Upper lobe of left lung (tissue), 6 donors: ENCODE data around the gene BTN3A1. TPM values are rescaled to one million over a fixed set of nuclear protein-coding genes. Genes with fewer than 3 reads are reported as not detected.

ENCODE experiments used
- ATAC-seq, 2 donors: fragments of 200-7000 bp; cut with Tn5 transposase; one replicate each; pipeline ENCODE4 v1.9.1; 2022; ENCODE audit warnings: mild to moderate bottlenecking in 2 of 2, moderate library complexity in 2 of 2; ENCODE audit not compliant: low FRiP score in 2 of 2
- DNase-seq, 2 donors: peaks; one replicate each; pipeline ENCODE4 v3.0.0-alpha.2; 2019 to 2020
- H3K27ac ChIP-seq, 4 donors: fragments of 200-600 bp; sonication (generic); one replicate each; pipeline ENCODE4 v1.5.1; 2016 to 2019
- H3K27me3 ChIP-seq, 4 donors: fragments of 200-600 bp; sonication (generic); one replicate each; pipeline ENCODE4 v1.5.1; 2017 to 2019
- H3K36me3 ChIP-seq, 4 donors: fragments of 200-600 bp; sonication (generic); one replicate each; pipeline ENCODE4 v1.5.1; 2016 to 2019
- H3K4me1 ChIP-seq, 4 donors: fragments of 200-600 bp; sonication (generic); one replicate each; pipeline ENCODE4 v1.5.1; 2018 to 2019
- H3K4me3 ChIP-seq, 4 donors: fragments of 200-600 bp; sonication (generic); one replicate each; pipeline ENCODE4 v1.5.1; 2017 to 2019; ENCODE audit warnings: mild to moderate bottlenecking in 2 of 4, moderate library complexity in 1 of 4
- H3K9me3 ChIP-seq, 4 donors: fragments of 200-600 bp; sonication (generic); one replicate each; pipeline ENCODE4 v1.5.1; 2018 to 2019
- CTCF ChIP-seq, 6 experiments: fragments of 450-650 bp in 4 of 6; fragments of 200-600 bp in 2 of 6; sonication (generic) in 2 of 6; IDR thresholded peaks; one replicate each; pipeline ENCODE4 v1.5.1; 2016 to 2019; ENCODE audit warnings: antibody characterized with exemption in 6 of 6
- EP300 ChIP-seq, 4 donors: sonication (generic); formaldehyde crosslinking; IDR thresholded peaks; one replicate each; pipeline ENCODE4 v1.5.1; 2017; ENCODE audit warnings: antibody characterized with exemption in 4 of 4, control low read depth in 2 of 4
- POLR2A ChIP-seq, 4 donors: fragments of 450-650 bp; IDR thresholded peaks; one replicate each; pipeline ENCODE4 v1.5.1; 2016 to 2017; ENCODE audit warnings: antibody characterized with exemption in 4 of 4, mild to moderate bottlenecking in 2 of 4
- POLR2AphosphoS5 ChIP-seq, 2 donors: sonication (generic); formaldehyde crosslinking; IDR thresholded peaks; one replicate each; pipeline ENCODE4 v1.5.1; 2017; ENCODE audit warnings: antibody characterized with exemption in 2 of 2
- WGBS, 2 donors: methylation state at CpG; one replicate each; pipeline ENCODE4 v1.1.5; 2017 to 2018; 5-methylcytosine and 5-hydroxymethylcytosine counted together
- total RNA-seq, 6 donors: library from RNA; depleted of rRNA in 4 of 6; stranded (reverse); fragments of >200 nt in 4 of 6; gene quantifications; one replicate each; pipeline versions ENCODE4 v1.1.0 to v1.2.1, GENCODE V29; 2016 to 2021
- donor health status: DM: no; HTN: no; CAD: no; lungs with moderate emphysema.
- donor health status: DM: no; HTN: yes; CAD: no; lungs with severe emphysema.

The BTN3A1 gene
- total RNA-seq, 6 donors from 2014 or later: 24.9 to 55.8 (median 34.6) TPM

DNA sequence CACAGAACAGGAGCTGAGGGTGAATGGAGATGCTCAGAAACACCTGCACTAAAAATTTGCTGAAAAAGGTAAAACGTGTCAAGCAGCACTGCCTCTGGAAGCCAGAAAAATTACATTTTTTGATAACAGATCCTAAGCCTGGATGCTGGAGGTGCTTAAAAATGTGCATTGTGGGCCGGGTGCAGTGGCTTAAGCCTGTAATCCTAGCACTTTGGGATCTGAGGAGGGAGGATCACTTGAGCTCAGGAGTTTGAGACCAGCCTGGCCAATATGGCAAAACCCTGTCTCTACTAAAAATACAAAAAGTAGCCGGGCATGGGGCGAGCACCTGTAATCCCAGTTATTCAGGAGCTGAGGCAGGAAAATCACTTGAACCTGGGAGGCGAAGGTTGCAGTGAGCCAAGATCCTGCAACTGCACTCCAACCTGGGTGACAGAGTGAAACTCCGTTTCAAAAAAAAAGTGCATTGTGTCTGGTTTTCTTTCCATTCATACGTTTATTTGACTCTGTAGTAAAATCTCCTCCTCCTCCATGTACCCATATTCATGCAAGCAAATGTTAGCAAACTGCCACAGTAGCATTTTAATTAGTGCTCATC lies 587 bp upstream of the BTN3A1 start:
- WGBS, 2 donors: 43% methylated on average over 7 of the region's 7 CpGs
- Histone ChIP-seq H3K36me3 (peaks cover 0 to 9% (median 4%) of the 10 kb centered on the region in 4 donors), H3K27ac (peak overlapping the region; percentile 85 to 94 (median 90)), H3K27me3 (no peaks in the 10 kb centered on the region), H3K4me1 (peaks cover 23 to 35% (median 28%) of the 10 kb centered on the region in 4 donors), H3K9me3 (no peaks in the 10 kb centered on the region), H3K4me3 (peak overlapping the region in 3 of 4 donors; percentile 55 to 73 (median 65))
- DNase-seq (no peak), ATAC-seq (peak in 1 of 2 donors; percentile 3)
- TF ChIP-seq POLR2A (IDR thresholded peaks at IDR 0.05) (no peak), CTCF (IDR thresholded peaks at IDR 0.05) (no peak), POLR2AphosphoS5 (IDR thresholded peaks at IDR 0.05) (no peak), EP300 (IDR thresholded peaks at IDR 0.05) (no peak)

- peaks cover 0 to 33% (median 17%) of the 10 kb centered on the region in 4 donors for H3K36me3 ChIP-seq
- H3K27ac ChIP-seq: no peak overlapping the region
- TF ChIP-seq POLR2A (IDR thresholded peaks at IDR 0.05) (no peak), CTCF (IDR thresholded peaks at IDR 0.05) (no peak), EP300 (IDR thresholded peaks at IDR 0.05) (no peak), POLR2AphosphoS5 (IDR thresholded peaks at IDR 0.05) (no peak)
- DNase-seq: no peak
- ATAC-seq: no peak
- 52 to 56% methylated on average over 3 of the region's 3 CpGs for WGBS, 2 donors
- no peaks in the 10 kb centered on the region for H3K9me3 ChIP-seq
- no peaks in the 10 kb centered on the region for H3K27me3 ChIP-seq
- peak overlapping the region in 2 of 4 donors; percentile 1 to 65 for H3K4me3 ChIP-seq
- H3K4me1 ChIP-seq: peaks cover 28 to 38% (median 32%) of the 10 kb centered on the region in 4 donors
Measured at GRCh38 chr6:26403893-26404292, 1.8 kb downstream of the BTN3A1 start.

DNA sequence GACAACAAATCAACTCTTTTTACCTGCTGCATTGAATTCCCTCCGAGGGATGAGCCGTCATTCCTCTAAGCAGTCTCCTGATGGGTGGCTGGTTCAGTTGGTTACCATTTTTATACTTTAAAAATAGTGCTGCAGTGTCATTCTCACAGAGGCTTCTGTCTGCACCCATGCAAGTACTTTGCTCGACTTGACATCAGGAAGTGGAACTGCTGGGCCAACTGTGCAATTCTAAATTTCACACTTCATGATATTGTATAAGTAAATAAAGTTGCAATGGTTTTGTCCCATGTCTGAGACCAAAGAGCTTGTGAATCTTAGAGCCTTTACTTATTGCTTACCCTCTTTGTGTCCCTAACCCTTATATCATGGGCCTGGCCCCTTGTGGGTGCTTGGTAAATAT lies 2.5 kb downstream of the BTN3A1 start:
- Histone ChIP-seq H3K36me3 (peaks cover 0 to 39% (median 18%) of the 10 kb centered on the region in 4 donors), H3K9me3 (no peaks in the 10 kb centered on the region), H3K4me3 (peak overlapping the region in 1 of 4 donors; percentile 65), H3K27ac (no peak overlapping the region), H3K4me1 (peaks cover 28 to 38% (median 32%) of the 10 kb centered on the region in 4 donors), H3K27me3 (no peaks in the 10 kb centered on the region)
- TF ChIP-seq CTCF (IDR thresholded peaks at IDR 0.05) (no peak), EP300 (IDR thresholded peaks at IDR 0.05) (no peak), POLR2A (IDR thresholded peaks at IDR 0.05) (no peak), POLR2AphosphoS5 (IDR thresholded peaks at IDR 0.05) (no peak)
- ATAC-seq: no peak
- WGBS, 2 donors: 68 to 76% methylated on average over 3 of the region's 3 CpGs
- no peak for DNase-seq

DNA sequence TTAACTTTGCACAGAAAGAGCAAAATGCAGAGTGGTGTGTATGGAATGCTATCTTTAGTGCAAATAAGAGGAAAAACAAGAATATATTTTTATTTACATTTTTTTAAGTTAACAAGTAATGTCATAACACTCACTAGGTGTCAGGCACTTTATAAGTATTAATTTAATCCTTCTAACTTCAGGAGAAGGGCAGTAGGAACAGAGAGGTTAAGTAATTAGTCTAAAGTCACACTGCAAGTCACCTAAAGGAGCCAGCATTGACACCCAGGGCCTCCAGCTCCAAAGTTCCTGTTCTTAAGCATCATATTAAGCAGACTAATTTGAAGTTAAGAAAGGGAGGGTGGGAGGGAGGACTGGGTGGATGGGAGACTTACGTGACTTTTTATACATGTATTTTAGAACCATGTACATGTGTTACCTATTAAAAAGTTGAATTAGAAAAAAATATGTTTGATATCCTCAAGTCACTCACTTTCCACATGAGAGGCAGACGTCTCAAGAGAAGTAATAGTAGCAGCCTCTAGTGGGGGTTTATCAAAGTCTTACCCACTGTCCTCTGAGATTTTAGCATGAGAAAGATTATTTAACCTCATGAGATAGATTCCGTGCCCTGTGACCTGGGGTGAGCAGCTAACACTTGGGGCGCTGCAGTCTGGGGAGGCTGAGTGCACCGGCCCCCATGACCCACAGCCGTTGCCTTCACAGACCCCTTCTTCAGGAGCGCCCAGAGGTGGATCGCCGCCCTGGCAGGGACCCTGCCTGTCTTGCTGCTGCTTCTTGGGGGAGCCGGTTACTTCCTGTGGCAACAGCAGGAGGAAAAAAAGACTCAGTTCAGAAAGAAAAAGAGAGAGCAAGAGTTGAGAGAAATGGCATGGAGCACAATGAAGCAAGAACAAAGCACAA lies 7.0 kb downstream of the BTN3A1 start:
- Histone ChIP-seq H3K9me3 (no peaks in the 10 kb centered on the region), H3K4me1 (peaks cover 7 to 17% (median 13%) of the 10 kb centered on the region in 4 donors), H3K36me3 (peaks cover 16 to 84% (median 34%) of the 10 kb centered on the region in 4 donors), H3K27me3 (no peaks in the 10 kb centered on the region), H3K27ac (no peak overlapping the region), H3K4me3 (no peak overlapping the region)
- WGBS, 2 donors: 94% methylated on average over 9 to 10 of the region's 10 CpGs
- DNase-seq: peak in 1 of 2 donors; percentile 49
- ATAC-seq: no peak
- TF ChIP-seq CTCF (IDR thresholded peaks at IDR 0.05): no peak
- no peak for TF ChIP-seq POLR2AphosphoS5 (IDR thresholded peaks at IDR 0.05)
- no peak for TF ChIP-seq EP300 (IDR thresholded peaks at IDR 0.05)
- no peak for TF ChIP-seq POLR2A (IDR thresholded peaks at IDR 0.05)
